ENCODE data around the gene COQ8B. TPM values are rescaled to one million over a fixed set of nuclear protein-coding genes. Genes with fewer than 3 reads are reported as not detected.

The COQ8B gene
- total and polyA plus RNA-seq, 2 donors (not counting 1 experiment from before 2014, with no cell fraction given), result 58.9 to 62.6 TPM

- Histone ChIP-seq H3K27me3 (replicated peaks in 1 of 4; ENCODE audit: control extremely low read depth in 1 of 4, control insufficient read depth in 3 of 4, insufficient read depth in 4 of 4, low read length in 3 of 4) (no peaks in the 10 kb centered on the region), H3K4me1 (ENCODE audit: control insufficient read depth in 2 of 2, insufficient read depth in 2 of 2, low read length in 2 of 2) (peaks cover 11 to 12% of the 10 kb centered on the region in 2 donors), H3K4me2 (replicated peaks; ENCODE audit: low read depth, low read length, poor library complexity, severe bottlenecking) (no peak overlapping the region), H3K27ac (ENCODE audit: low read length in 2 of 2) (no peak overlapping the region), H3K4me3 (ENCODE audit: control extremely low read depth in 1 of 5, extremely low read depth in 1 of 5, insufficient read depth in 1 of 5, low read depth in 2 of 5, low read length in 4 of 5) (no peak overlapping the region), H2AFZ (ENCODE audit: insufficient read depth, low read depth, low read length, poor library complexity, severe bottlenecking) (no peak overlapping the region), H3K9ac (ENCODE audit: low read length) (no peak overlapping the region), H3K79me2 (ENCODE audit: control insufficient read depth, insufficient read depth, low read length) (peaks cover 3% of the 10 kb centered on the region), H3K36me3 (replicated peaks in 1 of 2; ENCODE audit: control extremely low read depth in 1 of 2, control insufficient read depth in 1 of 2, extremely low read depth in 1 of 2, insufficient read depth in 2 of 2, low read length in 1 of 2) (peaks cover under 1 to 27% of the 10 kb centered on the region in 2 experiments), H3K9me3 (ENCODE audit: control extremely low read depth in 1 of 3, control insufficient read depth in 2 of 3, insufficient read depth in 1 of 3, low read length in 2 of 3) (no peaks in the 10 kb centered on the region), H4K20me1 (ENCODE audit: control insufficient read depth, insufficient read depth, low read length, poor library complexity, severe bottlenecking) (no peaks in the 10 kb centered on the region)
- H3K27ac Mint-ChIP-seq, result no peak overlapping the region
- no peak for ATAC-seq (ENCODE audit: low read depth)
- intact Hi-C loops (cut with micrococcal nuclease), result no loop called here
- ChIA-PET POLR2A (no interaction called here), CTCF (interaction anchor here (1.1 kb wide), 1 partner anchor 19 kb away, joined by 3 read pairs; no protein-coding TSS in a partner anchor)
- H3K27me3 Mint-ChIP-seq, result no peaks in the 10 kb centered on the region
- 95% methylated on average over 11 of the region's 18 CpGs for WGBS (ENCODE audit: insufficient coverage)
- peaks cover 6% of the 10 kb centered on the region for H3K4me1 Mint-ChIP-seq
- TF ChIP-seq EZH2 (IDR thresholded peaks at IDR 0.05; ENCODE audit: borderline replicate concordance, insufficient read depth, low read depth, low read length, poor library complexity, severe bottlenecking) (no peak), CTCF (IDR thresholded peaks at IDR 0.05) (no peak)
- H3K4me3 Mint-ChIP-seq, result no peak overlapping the region
- DNase-seq, result no peak
- H3K9me3 Mint-ChIP-seq (ENCODE audit: insufficient read depth), result no peaks in the 10 kb centered on the region
Observed at GRCh38 chr19:40682431-40682964, 34.2 kb downstream of the COQ8B start.

GRCh38 chr19:40681039-40681438 is 35.6 kb downstream of the COQ8B start:
- Mint-ChIP-seq H3K4me1 (peaks cover 2% of the 10 kb centered on the region), H3K27me3 (no peaks in the 10 kb centered on the region), H3K4me3 (no peak overlapping the region), H3K27ac (no peak overlapping the region), H3K9me3 (ENCODE audit: insufficient read depth) (no peaks in the 10 kb centered on the region)
- Histone ChIP-seq H3K4me1 (ENCODE audit: control insufficient read depth in 2 of 2, insufficient read depth in 2 of 2, low read length in 2 of 2) (no peaks in the 10 kb centered on the region), H3K9me3 (ENCODE audit: control extremely low read depth in 1 of 3, control insufficient read depth in 2 of 3, insufficient read depth in 1 of 3, low read length in 2 of 3) (no peaks in the 10 kb centered on the region), H3K9ac (ENCODE audit: low read length) (no peak overlapping the region), H2AFZ (ENCODE audit: insufficient read depth, low read depth, low read length, poor library complexity, severe bottlenecking) (no peak overlapping the region), H3K4me2 (replicated peaks; ENCODE audit: low read depth, low read length, poor library complexity, severe bottlenecking) (no peak overlapping the region), H3K4me3 (ENCODE audit: control extremely low read depth in 1 of 5, extremely low read depth in 1 of 5, insufficient read depth in 1 of 5, low read depth in 2 of 5, low read length in 4 of 5) (no peak overlapping the region), H3K36me3 (replicated peaks in 1 of 2; ENCODE audit: control extremely low read depth in 1 of 2, control insufficient read depth in 1 of 2, extremely low read depth in 1 of 2, insufficient read depth in 2 of 2, low read length in 1 of 2) (peaks cover 1 to 26% of the 10 kb centered on the region in 2 experiments), H4K20me1 (ENCODE audit: control insufficient read depth, insufficient read depth, low read length, poor library complexity, severe bottlenecking) (no peaks in the 10 kb centered on the region), H3K79me2 (ENCODE audit: control insufficient read depth, insufficient read depth, low read length) (peaks cover 3% of the 10 kb centered on the region), H3K27me3 (replicated peaks in 1 of 4; ENCODE audit: control extremely low read depth in 1 of 4, control insufficient read depth in 3 of 4, insufficient read depth in 4 of 4, low read length in 3 of 4) (no peaks in the 10 kb centered on the region), H3K27ac (ENCODE audit: low read length in 2 of 2) (no peak overlapping the region)
- no peak for TF ChIP-seq CTCF (IDR thresholded peaks at IDR 0.05)
- TF ChIP-seq EZH2 (IDR thresholded peaks at IDR 0.05; ENCODE audit: borderline replicate concordance, insufficient read depth, low read depth, low read length, poor library complexity, severe bottlenecking), result no peak
- no peak for ATAC-seq (ENCODE audit: low read depth)
- CTCF ChIA-PET, result no interaction called here
- POLR2A ChIA-PET, result no interaction called here
- intact Hi-C loops (cut with micrococcal nuclease), result no loop called here
- DNase-seq, result no peak
- WGBS (ENCODE audit: insufficient coverage), result 87% methylated on average over 4 of the region's 4 CpGs
